Activated CD4-positive, CD25-positive, alpha-beta regulatory T cell (primary cell): ENCODE data around the gene AQP12B.
"Not testable (repeated sequence)": the region's sequence is repeated elsewhere in the genome, so short reads cannot be mapped to it uniquely, and the experiment has no call there.

Experiments used
- DNase-seq, 4 experiments: peaks; one replicate each; lab custom pipeline; 2025; lab: John Stamatoyannopoulos, UW

The AQP12B gene

DNA sequence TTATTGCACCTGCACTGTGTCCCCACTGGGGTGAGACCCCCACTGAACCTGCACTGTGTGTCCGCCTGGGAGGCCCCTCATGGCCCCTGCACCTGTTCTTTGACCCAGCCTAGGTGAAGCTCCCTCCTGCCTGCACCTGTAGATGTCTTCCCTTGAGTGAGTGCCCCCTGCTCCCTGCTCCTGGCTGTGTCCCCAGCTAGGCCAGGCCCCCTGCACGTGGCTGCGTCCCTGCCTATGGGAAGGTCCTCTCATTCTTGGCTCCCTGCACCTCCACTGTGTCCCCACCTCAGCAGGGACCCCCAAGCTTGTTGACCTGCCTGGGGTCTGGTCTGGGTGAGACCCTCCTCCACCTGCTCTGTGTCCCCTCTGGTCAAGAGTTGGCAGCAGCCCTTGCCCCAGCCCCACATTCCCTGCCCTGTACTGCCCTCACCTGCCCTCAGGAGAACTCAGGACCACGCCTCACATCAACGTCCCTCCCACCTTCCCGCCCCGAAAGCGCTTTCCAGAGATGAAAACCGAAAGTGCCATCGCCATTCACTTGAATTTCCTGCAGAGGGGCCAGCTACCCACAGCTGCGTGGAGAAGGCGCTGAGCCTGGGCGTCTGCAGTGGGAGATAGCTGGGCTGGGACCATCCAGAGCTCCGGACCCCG lies 769 bp upstream of the AQP12B start:
- not testable (repeated sequence) for DNase-seq

DNA sequence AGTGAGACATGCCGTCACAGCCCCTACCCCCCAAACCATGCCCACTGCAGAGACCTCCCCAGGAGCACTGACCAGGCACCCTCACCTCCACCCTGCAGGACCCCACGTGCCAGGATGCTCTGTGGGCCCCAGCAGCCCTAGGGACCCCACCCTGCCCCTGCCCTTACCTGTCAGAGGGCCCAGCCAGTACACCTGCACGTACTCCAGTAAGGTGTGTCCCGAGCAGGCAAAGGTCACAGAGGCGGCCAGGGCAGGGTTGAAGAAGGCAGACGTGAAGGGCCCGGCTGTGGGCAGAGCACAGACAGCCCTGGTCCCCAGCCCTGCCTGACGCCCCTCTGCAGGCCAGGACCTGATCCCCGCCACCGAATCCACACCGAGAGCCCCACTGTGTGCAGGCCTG lies 2.5 kb downstream of the AQP12B start:
- DNase-seq, result not testable (repeated sequence)

DNA sequence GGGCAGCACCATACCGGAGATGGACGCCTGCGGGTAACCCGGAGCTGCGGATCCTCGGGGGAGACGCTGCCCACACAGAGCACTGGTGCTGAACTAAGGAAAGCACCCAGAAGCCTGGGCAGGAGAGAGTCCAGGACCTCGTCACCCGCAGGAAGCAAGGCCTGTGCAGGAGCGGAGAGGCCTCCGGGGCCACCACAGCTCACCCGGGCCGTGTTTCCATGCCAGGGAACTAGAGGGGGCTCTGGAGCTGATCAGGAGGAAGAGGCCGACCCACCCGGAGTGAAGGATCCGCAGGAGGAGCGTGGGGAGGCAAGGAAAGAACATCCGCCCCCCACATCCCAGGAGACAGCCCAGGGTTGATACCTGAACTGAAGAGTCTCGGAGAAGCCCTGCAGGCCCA lies 3.8 kb downstream of the AQP12B start:
- DNase-seq, result not testable (repeated sequence)

DNA sequence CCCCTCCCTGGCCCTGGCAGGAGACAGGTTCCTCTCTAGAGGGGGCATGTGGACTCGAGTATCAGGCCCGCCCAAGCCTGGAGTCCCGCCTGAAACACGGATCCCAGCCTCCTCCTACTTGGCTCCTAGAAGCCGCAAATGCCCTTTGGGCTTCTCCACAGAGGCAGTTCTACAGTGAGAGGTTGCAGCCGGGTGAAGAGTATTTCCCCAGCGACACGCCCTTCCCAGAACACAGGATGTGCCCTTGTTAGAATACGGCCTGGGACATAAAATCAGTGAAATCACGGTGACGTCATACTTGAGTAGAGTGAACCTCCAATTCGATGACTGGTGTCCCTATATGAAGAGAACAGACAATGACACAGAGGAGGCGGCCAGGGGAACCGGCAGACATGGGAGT lies 4.6 kb downstream of the AQP12B start:
- DNase-seq, result not testable (repeated sequence)

DNA sequence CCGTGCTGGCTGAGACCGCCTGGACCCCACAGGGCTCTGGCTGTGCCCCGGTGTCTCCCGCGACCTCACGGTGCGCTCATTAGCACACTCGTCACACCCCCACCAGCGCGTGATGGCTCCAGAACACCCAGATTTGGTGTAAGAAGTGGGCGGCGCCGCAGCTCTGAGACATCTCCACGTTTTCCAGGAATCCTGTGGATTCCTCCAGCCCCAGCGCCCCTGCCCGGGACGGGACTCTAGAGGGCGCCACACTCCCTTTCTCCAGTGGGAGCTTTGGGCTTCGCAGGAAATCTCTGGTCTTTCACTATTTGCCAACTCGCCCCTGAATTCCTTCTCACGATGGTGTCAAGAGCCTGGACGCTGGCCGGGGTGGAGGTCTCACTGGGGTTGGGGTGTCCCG lies 7.3 kb downstream of the AQP12B start:
- not testable (repeated sequence) for DNase-seq

GRCh38 chr2:240674461-240675184 lies 8.1 kb downstream of the AQP12B start:
- DNase-seq, result not testable (repeated sequence)

DNA sequence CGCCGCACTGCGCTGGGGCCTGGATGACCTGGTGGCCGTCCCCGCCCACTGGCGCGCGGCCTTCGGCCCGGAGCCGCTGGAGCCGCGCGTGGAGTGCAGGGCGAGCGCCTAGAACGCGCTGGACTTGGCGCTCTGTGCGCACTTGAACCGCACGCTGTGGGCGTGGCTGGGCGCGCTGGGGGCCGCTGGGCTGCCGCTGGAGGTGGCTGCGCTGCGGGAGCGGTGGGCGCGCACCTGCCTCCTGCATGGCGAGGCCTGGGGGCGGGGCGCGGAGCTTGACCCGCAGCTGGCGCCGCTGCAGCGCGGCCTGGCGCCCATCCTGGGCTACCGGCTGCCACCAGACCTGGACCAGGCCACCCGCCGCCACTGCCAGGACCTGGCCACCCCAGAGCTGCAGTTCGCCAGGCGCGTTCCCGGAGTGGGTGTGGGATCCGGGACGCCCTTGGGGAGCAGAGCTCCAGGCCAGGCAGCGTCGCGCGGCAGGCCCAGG lies 9.9 kb downstream of the AQP12B start:
- no peak for DNase-seq

GRCh38 chr2:240672076-240672700 lies 10.5 kb downstream of the AQP12B start:
- no peak for DNase-seq

GRCh38 chr2:240670950-240671349 lies 11.7 kb downstream of the AQP12B start:
- DNase-seq, result no peak

- no peak for DNase-seq
Measured at GRCh38 chr2:240670402-240670801, 12.3 kb downstream of the AQP12B start.

- DNase-seq, result no peak
Measured at GRCh38 chr2:240664622-240665021, 18.1 kb downstream of the AQP12B start.

- no peak for DNase-seq
Measured at GRCh38 chr2:240663546-240664190, 19.0 kb downstream of the AQP12B start.

DNA sequence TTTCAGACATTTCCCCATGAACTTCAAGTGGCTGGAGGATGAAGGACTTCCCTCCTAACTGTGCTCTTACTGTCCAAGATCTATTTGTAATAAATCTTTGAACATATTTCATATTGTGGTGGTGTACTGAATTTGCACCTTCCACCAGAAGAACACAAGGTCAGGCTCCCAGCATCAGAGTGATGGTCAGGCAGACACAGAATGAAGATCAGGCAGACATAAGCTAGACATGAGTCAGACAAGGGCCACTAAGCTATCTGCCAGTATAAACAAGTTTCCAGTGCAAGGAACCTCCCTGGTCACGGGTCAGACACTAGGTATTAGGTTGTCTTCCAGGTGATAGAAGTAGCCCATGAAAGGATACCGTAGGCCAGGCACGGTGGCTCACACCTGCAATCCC lies 20.0 kb downstream of the AQP12B start:
- no peak for DNase-seq

DNA sequence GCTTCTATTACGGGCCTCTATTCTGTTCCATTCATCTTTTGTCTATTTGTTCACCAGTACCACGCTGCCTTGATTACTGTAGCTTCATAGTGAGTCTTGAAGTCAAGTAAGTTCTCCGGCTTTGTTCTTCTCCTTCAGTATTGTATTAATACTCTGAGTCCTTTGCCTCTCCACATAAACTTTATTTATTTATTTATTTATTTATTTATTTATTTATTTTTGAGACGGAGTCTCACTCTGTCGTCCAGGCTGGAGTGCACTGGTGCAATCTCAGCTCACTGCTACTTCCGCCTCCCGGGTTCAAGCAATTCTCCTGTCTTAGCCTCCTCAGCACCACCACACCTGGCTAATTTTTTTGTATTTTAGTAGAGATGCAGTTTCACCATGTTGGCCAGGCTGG lies 22.8 kb downstream of the AQP12B start:
- not testable (repeated sequence) for DNase-seq

DNA sequence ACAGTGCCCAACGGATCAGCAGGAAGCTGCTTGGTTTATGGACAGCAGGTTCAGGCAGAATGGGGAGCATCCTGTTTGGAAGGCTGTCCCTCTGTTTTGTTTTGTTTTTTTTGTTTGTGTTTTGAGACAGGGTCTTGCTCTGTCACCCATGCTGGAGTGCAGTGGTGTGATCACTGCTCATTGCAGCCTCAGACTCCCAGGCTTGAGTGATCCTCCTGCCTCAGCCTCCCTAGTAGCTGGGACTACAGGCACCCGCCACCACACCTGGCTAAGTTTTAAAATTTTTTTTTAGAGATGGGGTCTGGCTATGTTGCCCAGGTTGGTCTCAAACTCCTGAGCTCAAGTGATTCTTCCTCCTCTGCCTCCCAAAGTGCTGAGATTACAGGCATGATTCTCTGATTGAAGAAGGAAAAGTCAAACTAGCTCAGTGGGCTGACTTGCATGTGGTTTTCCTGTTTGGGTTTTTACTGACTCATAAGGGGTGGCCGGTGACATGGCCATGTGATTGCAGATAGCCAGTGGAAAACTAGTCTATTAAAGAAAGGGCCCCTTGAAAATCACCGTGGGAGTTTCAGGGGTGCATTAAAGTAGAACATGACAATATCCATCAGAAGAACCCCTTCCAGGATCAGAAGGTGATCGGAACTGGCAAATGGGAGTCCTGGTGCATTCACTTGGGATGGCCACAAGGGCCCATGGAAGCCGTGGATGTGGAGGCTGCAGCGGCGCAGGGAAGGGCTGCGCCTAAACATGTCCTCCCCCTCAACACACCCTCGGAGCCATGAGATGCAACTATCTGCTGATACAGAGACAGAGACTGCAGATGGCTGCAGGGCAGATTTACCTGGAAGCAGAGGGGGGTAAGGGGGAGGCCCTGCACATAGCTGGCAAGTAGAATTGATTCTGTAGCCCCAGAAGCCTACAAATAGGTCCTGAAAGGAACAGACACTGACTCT lies 26.5 kb downstream of the AQP12B start:
- DNase-seq, result no peak

DNA sequence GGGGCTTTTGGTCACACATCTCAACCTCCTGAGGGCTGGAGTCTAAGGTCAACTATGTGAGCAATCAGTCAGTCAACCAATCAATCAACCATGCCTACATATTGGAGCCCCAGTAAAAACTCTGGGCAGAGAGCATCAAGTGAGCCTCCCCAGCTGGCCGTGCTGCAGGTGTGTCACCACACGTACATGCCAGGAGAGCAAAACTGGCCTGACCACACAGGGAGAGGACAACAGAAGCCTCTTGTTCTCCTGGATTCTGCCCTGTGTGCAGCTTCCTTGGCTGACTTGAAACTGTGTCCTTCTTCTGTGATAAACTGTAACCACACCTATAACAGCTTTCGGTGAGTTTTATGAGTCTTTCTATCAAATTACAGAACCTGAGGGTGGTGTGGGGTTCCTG lies 31.5 kb downstream of the AQP12B start:
- DNase-seq, result no peak

- DNase-seq, result no peak
Measured at GRCh38 chr2:240650254-240650965, 32.3 kb downstream of the AQP12B start.

GRCh38 chr2:240649331-240649730 lies 33.4 kb downstream of the AQP12B start:
- DNase-seq, result no peak

DNA sequence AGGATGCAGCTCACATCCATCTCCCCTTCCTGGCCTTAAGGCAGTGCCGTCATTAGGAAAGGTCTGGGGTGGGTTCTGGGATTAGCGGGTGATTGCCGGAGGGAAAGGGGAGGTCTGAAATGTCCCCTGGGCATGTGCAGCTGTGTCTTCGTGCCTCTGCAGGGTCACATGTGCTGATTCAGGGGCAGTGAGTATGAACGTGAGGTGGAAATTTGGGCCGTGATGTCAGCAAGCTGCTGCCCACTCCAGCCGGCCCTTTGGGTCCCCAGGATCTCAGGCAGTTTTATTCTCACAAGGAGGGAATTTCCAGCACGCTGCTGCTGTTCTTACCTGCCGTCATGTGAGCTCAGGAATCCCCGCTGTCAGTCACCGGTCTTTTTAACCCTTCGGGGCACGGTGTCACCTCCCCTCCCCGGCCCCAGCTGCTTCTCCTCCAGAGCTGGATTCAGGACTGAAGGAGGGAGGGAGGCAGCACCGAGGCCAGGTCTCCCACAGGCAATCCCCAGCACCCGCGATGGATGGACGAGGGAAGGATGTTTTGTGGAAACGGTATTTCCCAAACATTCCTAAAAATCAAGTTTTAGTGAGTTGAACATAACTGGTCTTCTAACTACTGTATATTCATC lies 33.9 kb downstream of the AQP12B start:
- DNase-seq, result no peak

DNA sequence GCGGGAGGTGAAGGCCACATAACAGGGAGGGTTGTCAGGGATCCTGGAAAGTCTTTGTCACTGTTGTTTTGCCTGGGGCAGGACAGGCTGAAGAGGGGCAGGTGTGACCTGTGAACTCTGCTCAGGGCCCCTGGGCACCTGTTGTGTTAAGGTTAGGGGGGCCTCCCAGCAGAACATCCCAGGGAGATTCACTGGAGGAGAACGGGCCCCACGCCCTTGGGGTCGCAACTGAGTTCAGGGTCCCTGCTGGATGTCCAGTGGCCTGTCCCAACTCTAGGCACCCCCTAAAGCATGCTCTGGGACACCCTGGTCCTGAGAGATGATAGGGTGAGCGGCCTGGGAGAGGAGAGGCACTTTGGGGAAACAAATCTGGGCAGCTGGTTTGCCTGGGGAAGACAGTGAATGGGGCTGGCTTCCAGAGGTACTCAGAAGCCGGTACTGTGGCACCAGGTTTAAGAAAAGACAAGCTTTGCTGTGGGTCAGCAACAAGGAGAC lies 34.5 kb downstream of the AQP12B start:
- DNase-seq, result no peak
